HK-2 (cell line): ENCODE results near the gene SNTG2.
"Not testable (repeated sequence)": the region's sequence is repeated elsewhere in the genome, so short reads cannot be mapped to it uniquely, and the experiment has no call there.

ENCODE experiments used
- DNase-seq: peaks from one replicate; pipeline ENCODE4 v3.0.0-alpha.2; 2018; ENCODE audit not compliant: unreplicated experiment

Gene SNTG2

GRCh38 chr2:1183300-1183699, 232.7 kb downstream of the SNTG2 start:
- DNase-seq = no peak

- no peak for DNase-seq
Measured at GRCh38 chr2:1186421-1186820, 235.8 kb downstream of the SNTG2 start.

- no peak for DNase-seq
Measured at GRCh38 chr2:1187189-1187588, 236.5 kb downstream of the SNTG2 start.

GRCh38 chr2:1192121-1192520, 241.5 kb downstream of the SNTG2 start:
- DNase-seq = no peak

- no peak for DNase-seq
Measured at GRCh38 chr2:1193801-1194200, 243.2 kb downstream of the SNTG2 start.

- no peak for DNase-seq
Measured at GRCh38 chr2:1203772-1204171, 253.1 kb downstream of the SNTG2 start.

GRCh38 chr2:1205853-1206252, 255.2 kb downstream of the SNTG2 start:
- DNase-seq = no peak

- no peak for DNase-seq
Measured at GRCh38 chr2:1207962-1208510, 257.4 kb downstream of the SNTG2 start.

- DNase-seq = no peak
Measured at GRCh38 chr2:1208522-1208921, 257.9 kb downstream of the SNTG2 start.

- no peak for DNase-seq
Measured at GRCh38 chr2:1209246-1209645, 258.6 kb downstream of the SNTG2 start.

GRCh38 chr2:1209761-1210160, 259.1 kb downstream of the SNTG2 start:
- no peak for DNase-seq

GRCh38 chr2:1210352-1210751, 259.7 kb downstream of the SNTG2 start:
- no peak for DNase-seq

GRCh38 chr2:1219901-1220573, 269.4 kb downstream of the SNTG2 start:
- DNase-seq = no peak

- no peak for DNase-seq
Measured at GRCh38 chr2:1222056-1222455, 271.4 kb downstream of the SNTG2 start.

- no peak for DNase-seq
Measured at GRCh38 chr2:1223791-1224190, 273.1 kb downstream of the SNTG2 start.

GRCh38 chr2:1224901-1225300, 274.3 kb downstream of the SNTG2 start:
- DNase-seq = no peak

GRCh38 chr2:1226766-1227165, 276.1 kb downstream of the SNTG2 start:
- DNase-seq = no peak

- no peak for DNase-seq
Measured at GRCh38 chr2:1227274-1227900, 276.7 kb downstream of the SNTG2 start.

- DNase-seq = not testable (repeated sequence)
Measured at GRCh38 chr2:1229596-1229995, 278.9 kb downstream of the SNTG2 start.

GRCh38 chr2:1230155-1230893, 279.7 kb downstream of the SNTG2 start:
- no peak for DNase-seq

- no peak for DNase-seq
Measured at GRCh38 chr2:1231466-1232063, 280.9 kb downstream of the SNTG2 start.

- peak; percentile 82 for DNase-seq
Measured at GRCh38 chr2:1233281-1233680, 282.6 kb downstream of the SNTG2 start.
